22Rv1 (cell line): ENCODE data around the gene CDK3.

Experiments used
- ZFX ChIP-seq: fragments of 450-650 bp; IDR thresholded peaks from 2 replicates; pipeline ENCODE4 v1.6.1; 2017; ENCODE audit warnings: antibody characterized with exemption, borderline replicate concordance
- TF ChIP-seq, protein P1 (sequence below): fragments of 450-650 bp; IDR thresholded peaks from 2 replicates; pipeline ENCODE4 v1.5.1; 2017; ENCODE audit warnings: mild to moderate bottlenecking

DNA sequence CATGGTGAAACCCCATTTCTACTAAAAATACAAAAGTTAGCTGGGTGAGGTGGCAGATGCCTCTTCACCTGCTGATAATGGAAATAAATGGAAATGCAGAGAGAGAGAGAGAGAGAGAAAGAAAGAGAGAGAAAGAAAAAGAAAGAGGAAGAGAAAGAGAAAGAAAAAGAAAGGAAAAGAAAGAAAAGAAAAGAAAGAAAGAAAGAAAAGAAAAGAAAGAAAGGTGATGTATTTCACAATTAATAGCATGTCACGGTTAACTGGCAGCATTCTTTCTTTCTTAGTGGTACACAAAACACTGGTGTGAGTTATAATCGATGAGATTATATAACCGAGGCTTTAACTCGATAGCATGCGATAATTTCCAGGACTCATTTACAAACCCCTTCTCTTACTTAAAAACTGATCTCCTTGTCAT lies 24.9 kb upstream of the CDK3 start:
- TF ChIP-seq, protein P1, sequence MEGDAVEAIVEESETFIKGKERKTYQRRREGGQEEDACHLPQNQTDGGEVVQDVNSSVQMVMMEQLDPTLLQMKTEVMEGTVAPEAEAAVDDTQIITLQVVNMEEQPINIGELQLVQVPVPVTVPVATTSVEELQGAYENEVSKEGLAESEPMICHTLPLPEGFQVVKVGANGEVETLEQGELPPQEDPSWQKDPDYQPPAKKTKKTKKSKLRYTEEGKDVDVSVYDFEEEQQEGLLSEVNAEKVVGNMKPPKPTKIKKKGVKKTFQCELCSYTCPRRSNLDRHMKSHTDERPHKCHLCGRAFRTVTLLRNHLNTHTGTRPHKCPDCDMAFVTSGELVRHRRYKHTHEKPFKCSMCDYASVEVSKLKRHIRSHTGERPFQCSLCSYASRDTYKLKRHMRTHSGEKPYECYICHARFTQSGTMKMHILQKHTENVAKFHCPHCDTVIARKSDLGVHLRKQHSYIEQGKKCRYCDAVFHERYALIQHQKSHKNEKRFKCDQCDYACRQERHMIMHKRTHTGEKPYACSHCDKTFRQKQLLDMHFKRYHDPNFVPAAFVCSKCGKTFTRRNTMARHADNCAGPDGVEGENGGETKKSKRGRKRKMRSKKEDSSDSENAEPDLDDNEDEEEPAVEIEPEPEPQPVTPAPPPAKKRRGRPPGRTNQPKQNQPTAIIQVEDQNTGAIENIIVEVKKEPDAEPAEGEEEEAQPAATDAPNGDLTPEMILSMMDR: no peak
- no peak for TF ChIP-seq ZFX
